HG03575 (cell line): ENCODE results near the gene PTPRN2.
"Not testable (repeated sequence)": the region's sequence is repeated elsewhere in the genome, so short reads cannot be mapped to it uniquely, and the experiment has no call there.

ENCODE experiments used
- ATAC-seq: cut with Tn5 transposase; IDR thresholded peaks from one replicate; pipeline ENCODE4 v1.9.1; 2021; ENCODE audit not compliant: unreplicated experiment, insufficient number of reproducible peaks, low FRiP score; ENCODE audit errors: extremely low read depth

The PTPRN2 gene

GRCh38 chr7:158187694-158187994, 400.0 kb downstream of the PTPRN2 start:
- no peak for ATAC-seq

GRCh38 chr7:158186864-158187693, 400.5 kb downstream of the PTPRN2 start:
- ATAC-seq = no peak

GRCh38 chr7:158186406-158186805, 401.2 kb downstream of the PTPRN2 start:
- no peak for ATAC-seq

GRCh38 chr7:158185653-158186052, 402.0 kb downstream of the PTPRN2 start:
- ATAC-seq = no peak

GRCh38 chr7:158183431-158183830, 404.2 kb downstream of the PTPRN2 start:
- no peak for ATAC-seq

GRCh38 chr7:158176561-158177173, 411.0 kb downstream of the PTPRN2 start:
- ATAC-seq = no peak

- ATAC-seq = no peak
These were observed 411.8 kb downstream of the PTPRN2 start for GRCh38 chr7:158175779-158176178.

- no peak for ATAC-seq
These were observed 412.7 kb downstream of the PTPRN2 start for GRCh38 chr7:158174947-158175346.

- no peak for ATAC-seq
These were observed 420.2 kb downstream of the PTPRN2 start for GRCh38 chr7:158167373-158167772.

GRCh38 chr7:158166386-158167340, 421.0 kb downstream of the PTPRN2 start:
- ATAC-seq = no peak

- no peak for ATAC-seq
These were observed 421.9 kb downstream of the PTPRN2 start for GRCh38 chr7:158165711-158166110.

GRCh38 chr7:158164101-158165095, 423.2 kb downstream of the PTPRN2 start:
- ATAC-seq = no peak

- ATAC-seq = no peak
These were observed 426.4 kb downstream of the PTPRN2 start for GRCh38 chr7:158161194-158161593.

GRCh38 chr7:158160199-158160598, 427.4 kb downstream of the PTPRN2 start:
- no peak for ATAC-seq

- ATAC-seq = no peak
These were observed 430.2 kb downstream of the PTPRN2 start for GRCh38 chr7:158157460-158157859.

- not testable (repeated sequence) for ATAC-seq
These were observed 436.4 kb downstream of the PTPRN2 start for GRCh38 chr7:158151273-158151672.

GRCh38 chr7:158150234-158150633, 437.4 kb downstream of the PTPRN2 start:
- ATAC-seq = no peak

GRCh38 chr7:158147431-158147830, 440.2 kb downstream of the PTPRN2 start:
- not testable (repeated sequence) for ATAC-seq
